H9 (cell line): ENCODE measurements around the gene PRG2. TPM values are rescaled to one million over a fixed set of nuclear protein-coding genes. Genes with fewer than 3 reads are reported as not detected.

ENCODE experiments used
- DNase-seq: peaks from one replicate; pipeline ENCODE4 v3.0.0-alpha.2; 2017
- H2AFZ ChIP-seq: one replicate; pipeline ENCODE4 v1.6.1; 2013; ENCODE audit warnings: mild to moderate bottlenecking, low read length, control low read depth, moderate library complexity
- H2AK5ac ChIP-seq: 2 replicates; pipeline ENCODE4 v1.6.1; 2013; ENCODE audit warnings: low read length, control low read depth, mixed read lengths; ENCODE audit not compliant: insufficient read length
- H2BK120ac ChIP-seq: one replicate; pipeline ENCODE4 v1.6.1; 2013; ENCODE audit warnings: low read depth, mild to moderate bottlenecking, low read length, control low read depth, inconsistent platforms; ENCODE audit not compliant: poor library complexity, severe bottlenecking
- H2BK12ac ChIP-seq: 2 replicates; pipeline ENCODE4 v1.6.1; 2013; ENCODE audit warnings: low read length, control low read depth, mixed read lengths, low read depth; ENCODE audit not compliant: insufficient read length
- H2BK15ac ChIP-seq: 2 replicates; pipeline ENCODE4 v1.6.1; 2013; ENCODE audit warnings: low read depth, low read length, control low read depth
- H2BK20ac ChIP-seq: one replicate; pipeline ENCODE4 v1.6.1; 2013; ENCODE audit warnings: low read depth, mild to moderate bottlenecking, low read length, control low read depth, inconsistent platforms; ENCODE audit not compliant: poor library complexity, severe bottlenecking
- H2BK5ac ChIP-seq: 2 replicates; pipeline ENCODE4 v1.6.1; 2013; ENCODE audit warnings: low read length, control low read depth, mixed read lengths; ENCODE audit not compliant: insufficient read length
- H3K14ac ChIP-seq: 2 replicates; pipeline ENCODE4 v1.6.1; 2013; ENCODE audit warnings: low read length, control low read depth; ENCODE audit not compliant: insufficient read depth
- H3K18ac ChIP-seq: 2 replicates; pipeline ENCODE4 v1.6.1; 2013; ENCODE audit warnings: low read depth, mild to moderate bottlenecking, mixed read lengths, low read length, control low read depth; ENCODE audit not compliant: insufficient read length
- H3K23ac ChIP-seq: 2 replicates; pipeline ENCODE4 v1.6.1; 2013; ENCODE audit warnings: low read length, control low read depth, mixed read lengths, low read depth; ENCODE audit not compliant: insufficient read length
- H3K23me2 ChIP-seq: 2 replicates; pipeline ENCODE4 v1.6.1; 2013; ENCODE audit warnings: low read depth, mild to moderate bottlenecking, mixed read lengths, low read length, control low read depth; ENCODE audit not compliant: insufficient read length, poor library complexity, severe bottlenecking
- H3K27ac ChIP-seq: 2 replicates; pipeline ENCODE4 v1.5.1; 2013; ENCODE audit warnings: low read length, control low read depth, mixed read lengths, low read depth; ENCODE audit not compliant: insufficient read length
- H3K27me3 ChIP-seq: 2 replicates; pipeline ENCODE4 v1.6.1; 2013; ENCODE audit warnings: low read length, control low read depth, inconsistent platforms; ENCODE audit not compliant: insufficient read depth
- H3K4ac ChIP-seq: 2 replicates; pipeline ENCODE4 v1.6.1; 2013; ENCODE audit warnings: low read depth, mild to moderate bottlenecking, control low read depth, inconsistent platforms, low read length, moderate library complexity
- H3K4me1 ChIP-seq: 2 replicates; pipeline ENCODE4 v1.6.1; 2013; ENCODE audit warnings: low read length, control low read depth, inconsistent platforms; ENCODE audit not compliant: insufficient read depth
- H3K4me2 ChIP-seq: 2 replicates; pipeline ENCODE4 v1.6.1; 2013; ENCODE audit warnings: low read length, control low read depth, mixed read lengths; ENCODE audit not compliant: insufficient read length, insufficient read depth
- H3K56ac ChIP-seq: 2 replicates; pipeline ENCODE4 v1.6.1; 2013; ENCODE audit warnings: low read depth, mild to moderate bottlenecking, mixed read lengths, low read length, control low read depth; ENCODE audit not compliant: insufficient read length
- H3K79me1 ChIP-seq: 2 replicates; pipeline ENCODE4 v1.6.1; 2013; ENCODE audit warnings: low read depth, mild to moderate bottlenecking, moderate library complexity, low read length, control low read depth, inconsistent platforms; ENCODE audit not compliant: insufficient read depth, poor library complexity, severe bottlenecking
- H3K79me2 ChIP-seq: 2 replicates; pipeline ENCODE4 v1.6.1; 2013; ENCODE audit warnings: low read length, control low read depth, inconsistent platforms; ENCODE audit not compliant: insufficient read depth
- H3K9ac ChIP-seq: 2 replicates; pipeline ENCODE4 v1.6.1; 2013; ENCODE audit warnings: low read length, control low read depth, mixed read lengths; ENCODE audit not compliant: insufficient read length; ENCODE audit errors: extremely low read depth
- H3K9me3 ChIP-seq: one replicate; pipeline ENCODE4 v1.6.1; 2013; ENCODE audit warnings: low read depth, low read length, inconsistent platforms; ENCODE audit not compliant: control insufficient read depth
- H3T11ph ChIP-seq: one replicate; pipeline ENCODE4 v1.6.1; 2013; ENCODE audit warnings: mild to moderate bottlenecking, low read length, control low read depth, inconsistent platforms
- H4K20me1 ChIP-seq: one replicate; pipeline ENCODE4 v1.6.1; 2013; ENCODE audit not compliant: control insufficient read depth, insufficient read length, insufficient read depth
- H4K5ac ChIP-seq: 2 replicates; pipeline ENCODE4 v1.6.1; 2013; ENCODE audit warnings: low read depth, mild to moderate bottlenecking, mixed read lengths, low read length, control low read depth; ENCODE audit not compliant: insufficient read length
- H4K8ac ChIP-seq: replicated peaks from 2 replicates; pipeline ENCODE4 v1.6.1; 2013; ENCODE audit warnings: low read length, control low read depth, mixed read lengths, low read depth; ENCODE audit not compliant: insufficient read length
- H4K91ac ChIP-seq: 2 replicates; pipeline ENCODE4 v1.6.1; 2013; ENCODE audit warnings: low read depth, mild to moderate bottlenecking, moderate library complexity, mixed read lengths, low read length, control low read depth; ENCODE audit not compliant: insufficient read length
- H3K27ac Mint-ChIP-seq, 3 experiments: 2 replicates in 2 of 3; 3 replicates in 1 of 3; pipeline ENCODE4 v1.8.0; 2020 to 2021; ENCODE audit warnings: mixed read lengths in 3 of 3, mild to moderate bottlenecking in 1 of 3, moderate library complexity in 1 of 3
- H3K27me3 Mint-ChIP-seq: 2 replicates; pipeline ENCODE4 v1.8.0; 2021; ENCODE audit warnings: low read depth, mild to moderate bottlenecking, moderate library complexity, mixed read lengths
- H3K36me3 Mint-ChIP-seq, 3 experiments: 2 replicates in 2 of 3; 3 replicates in 1 of 3; pipeline ENCODE4 v1.8.0; 2020 to 2021; ENCODE audit warnings: low read depth in 3 of 3, mixed read lengths in 3 of 3; ENCODE audit not compliant: insufficient read depth in 1 of 3
- H3K4me1 Mint-ChIP-seq, 2 experiments: 2 replicates each; pipeline ENCODE4 v1.8.0; 2020; ENCODE audit warnings: mixed read lengths in 2 of 2
- H3K4me3 Mint-ChIP-seq, 2 experiments: 2 replicates in 1 of 2; 3 replicates in 1 of 2; pipeline ENCODE4 v1.8.0; 2020 to 2021; ENCODE audit warnings: mild to moderate bottlenecking in 2 of 2, mixed read lengths in 2 of 2, moderate library complexity in 1 of 2
- H3K9me3 Mint-ChIP-seq, 2 experiments: 2 replicates in 1 of 2; 3 replicates in 1 of 2; pipeline ENCODE4 v1.8.0; 2020; ENCODE audit warnings: mild to moderate bottlenecking in 2 of 2, mixed read lengths in 2 of 2, moderate library complexity in 1 of 2
- WGBS: extraction: QIAGEN DNeasy Blood & Tissue Kit; methylation state at CpG from one replicate; pipeline ENCODE4 v1.1.7; 2013; ENCODE audit warnings: missing lambda C conversion rate, low lambda C conversion rate, mixed read lengths; ENCODE audit not compliant: insufficient read length; ENCODE audit errors: extremely low coverage; 5-methylcytosine and 5-hydroxymethylcytosine counted together
- total RNA-seq: library from RNA; stranded (reverse); gene quantifications from 2 replicates; pipeline ENCODE4 v1.2.1, GENCODE V29; 2021
- TF ChIP-seq, protein P1 (sequence below): fragments of 200-600 bp; sonication (generic); conservative IDR thresholded peaks from 3 replicates; pipeline ENCODE4 v1.8.0; 2021; ENCODE audit warnings: antibody characterized with exemption, mild to moderate bottlenecking

The PRG2 gene
- total RNA-seq, 1 experiment from 2014 or later = not detected

DNA sequence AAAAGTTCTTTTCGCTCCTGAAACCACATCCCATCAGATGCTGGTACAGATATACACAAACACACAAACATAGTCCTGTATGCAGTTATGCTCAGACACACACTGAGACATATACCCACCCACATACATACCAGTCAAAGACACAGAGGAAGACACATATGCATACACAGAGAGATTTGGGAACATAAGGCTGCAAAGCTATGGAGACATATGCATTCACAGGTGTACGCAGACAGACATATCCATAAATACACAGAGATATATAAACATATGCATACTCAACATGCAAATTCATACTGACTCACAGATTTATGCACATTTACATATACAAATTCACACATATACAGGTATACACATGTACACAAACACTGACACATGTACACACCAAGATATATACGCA lies 15.5 kb downstream of the PRG2 start:
- Mint-ChIP-seq H3K4me3 (no peak overlapping the region), H3K4me1 (peaks cover 3 to 15% of the 10 kb centered on the region in 2 experiments), H3K36me3 (no peaks in the 10 kb centered on the region), H3K27ac (no peak overlapping the region), H3K27me3 (peaks cover 42% of the 10 kb centered on the region), H3K9me3 (no peaks in the 10 kb centered on the region)
- H4K8ac ChIP-seq = no peak overlapping the region
- no peak overlapping the region for H2AK5ac ChIP-seq
- no peaks in the 10 kb centered on the region for H3K9me3 ChIP-seq
- DNase-seq = no peak
- no peak overlapping the region for H4K91ac ChIP-seq
- H3K23me2 ChIP-seq = no peaks in the 10 kb centered on the region
- H2BK15ac ChIP-seq = no peak overlapping the region
- H2AFZ ChIP-seq = no peak overlapping the region
- H3K14ac ChIP-seq = no peak overlapping the region
- H2BK20ac ChIP-seq = no peak overlapping the region
- H3K23ac ChIP-seq = no peak overlapping the region
- H3T11ph ChIP-seq = no peak overlapping the region
- H3K79me1 ChIP-seq = no peaks in the 10 kb centered on the region
- no peak overlapping the region for H3K27ac ChIP-seq
- H2BK12ac ChIP-seq = no peak overlapping the region
- H3K4ac ChIP-seq = no peak overlapping the region
- H3K9ac ChIP-seq = no peak overlapping the region
- H3K4me1 ChIP-seq = no peaks in the 10 kb centered on the region; the same call in 1 of the 2 replicates
- no peaks in the 10 kb centered on the region for H3K79me2 ChIP-seq
- no peak overlapping the region for H3K4me2 ChIP-seq
- no CpG with 5 or more reads among the region's 3 CpGs for WGBS
- no peak overlapping the region for H2BK120ac ChIP-seq
- H3K56ac ChIP-seq = no peak overlapping the region
- H4K5ac ChIP-seq = no peak overlapping the region
- TF ChIP-seq, protein P1, sequence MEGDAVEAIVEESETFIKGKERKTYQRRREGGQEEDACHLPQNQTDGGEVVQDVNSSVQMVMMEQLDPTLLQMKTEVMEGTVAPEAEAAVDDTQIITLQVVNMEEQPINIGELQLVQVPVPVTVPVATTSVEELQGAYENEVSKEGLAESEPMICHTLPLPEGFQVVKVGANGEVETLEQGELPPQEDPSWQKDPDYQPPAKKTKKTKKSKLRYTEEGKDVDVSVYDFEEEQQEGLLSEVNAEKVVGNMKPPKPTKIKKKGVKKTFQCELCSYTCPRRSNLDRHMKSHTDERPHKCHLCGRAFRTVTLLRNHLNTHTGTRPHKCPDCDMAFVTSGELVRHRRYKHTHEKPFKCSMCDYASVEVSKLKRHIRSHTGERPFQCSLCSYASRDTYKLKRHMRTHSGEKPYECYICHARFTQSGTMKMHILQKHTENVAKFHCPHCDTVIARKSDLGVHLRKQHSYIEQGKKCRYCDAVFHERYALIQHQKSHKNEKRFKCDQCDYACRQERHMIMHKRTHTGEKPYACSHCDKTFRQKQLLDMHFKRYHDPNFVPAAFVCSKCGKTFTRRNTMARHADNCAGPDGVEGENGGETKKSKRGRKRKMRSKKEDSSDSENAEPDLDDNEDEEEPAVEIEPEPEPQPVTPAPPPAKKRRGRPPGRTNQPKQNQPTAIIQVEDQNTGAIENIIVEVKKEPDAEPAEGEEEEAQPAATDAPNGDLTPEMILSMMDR = no peak
- no peaks in the 10 kb centered on the region for H4K20me1 ChIP-seq
- H3K18ac ChIP-seq = no peak overlapping the region
- H3K27me3 ChIP-seq = no peaks in the 10 kb centered on the region; the same call in 1 of the 2 replicates
- no peak overlapping the region for H2BK5ac ChIP-seq
